GM13976 (cell line): ENCODE measurements around the gene RNF11.

ENCODE experiments used
- DNase-seq: peaks from one replicate; pipeline ENCODE4 v3.0.0; 2012; ENCODE audit warnings: low spot score
- in situ Hi-C: fragments of 300-500 bp; cut with MboI; formaldehyde crosslinking; loops from one replicate; pipeline ENCODE4 v1.12.0; 2022; ENCODE audit warnings: low sequenced_read_pairs, mixed read lengths, inconsistent platforms; ENCODE audit not compliant: unreplicated experiment
- TF ChIP-seq, protein P1 (sequence below): IDR thresholded peaks from 2 replicates; pipeline ENCODE4 v1.5.1; 2012; ENCODE audit warnings: borderline replicate concordance, mild to moderate bottlenecking; ENCODE audit not compliant: insufficient read depth; ENCODE audit errors: extremely low read depth, missing control alignments, control extremely low read depth

RNF11 gene

DNA sequence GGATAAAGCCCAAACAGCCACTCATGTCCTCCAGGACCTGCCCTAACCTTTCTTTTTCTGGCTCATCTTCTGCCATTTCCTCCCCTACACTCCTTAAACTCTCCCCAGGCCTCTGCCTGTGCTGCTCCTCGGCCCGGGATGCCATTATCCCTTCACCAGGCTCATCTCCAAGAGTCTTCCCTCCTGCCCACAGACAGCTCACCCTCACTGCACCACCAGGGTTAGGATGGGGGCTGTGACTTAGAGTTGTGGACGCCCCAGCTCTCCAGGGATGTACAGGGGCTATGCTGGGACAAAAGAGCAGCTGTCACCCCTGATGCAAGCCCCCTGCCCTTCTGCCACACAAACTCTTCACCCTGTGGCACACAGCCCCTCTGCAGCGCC is 62.2 kb downstream of the RNF11 start:
- in situ Hi-C loops, result no loop called here
- TF ChIP-seq, protein P1, sequence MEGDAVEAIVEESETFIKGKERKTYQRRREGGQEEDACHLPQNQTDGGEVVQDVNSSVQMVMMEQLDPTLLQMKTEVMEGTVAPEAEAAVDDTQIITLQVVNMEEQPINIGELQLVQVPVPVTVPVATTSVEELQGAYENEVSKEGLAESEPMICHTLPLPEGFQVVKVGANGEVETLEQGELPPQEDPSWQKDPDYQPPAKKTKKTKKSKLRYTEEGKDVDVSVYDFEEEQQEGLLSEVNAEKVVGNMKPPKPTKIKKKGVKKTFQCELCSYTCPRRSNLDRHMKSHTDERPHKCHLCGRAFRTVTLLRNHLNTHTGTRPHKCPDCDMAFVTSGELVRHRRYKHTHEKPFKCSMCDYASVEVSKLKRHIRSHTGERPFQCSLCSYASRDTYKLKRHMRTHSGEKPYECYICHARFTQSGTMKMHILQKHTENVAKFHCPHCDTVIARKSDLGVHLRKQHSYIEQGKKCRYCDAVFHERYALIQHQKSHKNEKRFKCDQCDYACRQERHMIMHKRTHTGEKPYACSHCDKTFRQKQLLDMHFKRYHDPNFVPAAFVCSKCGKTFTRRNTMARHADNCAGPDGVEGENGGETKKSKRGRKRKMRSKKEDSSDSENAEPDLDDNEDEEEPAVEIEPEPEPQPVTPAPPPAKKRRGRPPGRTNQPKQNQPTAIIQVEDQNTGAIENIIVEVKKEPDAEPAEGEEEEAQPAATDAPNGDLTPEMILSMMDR, result no peak
- no peak for DNase-seq

- no peak for DNase-seq
- TF ChIP-seq, protein P1, result no peak
- in situ Hi-C loops, result no loop called here
Observed at GRCh38 chr1:51299185-51299885, 63.3 kb downstream of the RNF11 start.

DNA sequence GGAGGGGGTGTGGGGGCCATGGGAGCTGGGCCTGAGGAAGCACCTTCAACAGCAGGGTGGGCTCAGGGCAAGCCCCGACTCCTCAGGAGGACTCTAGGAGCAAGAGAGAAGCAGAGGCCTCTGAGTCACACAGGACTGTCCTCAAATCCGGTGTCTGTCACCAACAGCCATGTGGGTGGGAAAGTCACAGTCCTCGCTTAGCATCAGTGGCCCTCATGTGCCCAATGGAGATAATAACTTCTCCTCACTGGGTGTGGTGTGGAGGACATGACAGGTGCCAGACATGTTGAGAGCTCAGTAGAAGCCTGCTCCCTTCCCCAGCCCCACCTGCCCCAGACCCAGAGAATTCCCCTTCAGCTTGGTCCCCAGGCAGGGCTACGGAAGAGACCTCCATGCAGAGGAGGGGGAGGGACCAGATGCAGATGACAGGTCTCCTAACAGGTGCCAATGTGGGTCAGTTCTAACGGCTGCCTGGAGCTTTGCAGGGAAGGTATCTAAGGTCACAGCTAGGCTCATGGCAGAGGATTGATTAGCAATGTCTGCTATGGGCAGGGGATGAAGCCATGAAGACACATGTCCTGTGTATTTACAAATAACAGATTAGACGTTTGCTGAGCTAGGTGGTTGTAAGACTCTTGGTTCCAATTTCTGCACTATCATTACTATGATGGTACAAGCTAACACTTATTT is 64.1 kb downstream of the RNF11 start:
- TF ChIP-seq, protein P1, result no peak
- DNase-seq, result no peak
- in situ Hi-C loops, result no loop called here

DNA sequence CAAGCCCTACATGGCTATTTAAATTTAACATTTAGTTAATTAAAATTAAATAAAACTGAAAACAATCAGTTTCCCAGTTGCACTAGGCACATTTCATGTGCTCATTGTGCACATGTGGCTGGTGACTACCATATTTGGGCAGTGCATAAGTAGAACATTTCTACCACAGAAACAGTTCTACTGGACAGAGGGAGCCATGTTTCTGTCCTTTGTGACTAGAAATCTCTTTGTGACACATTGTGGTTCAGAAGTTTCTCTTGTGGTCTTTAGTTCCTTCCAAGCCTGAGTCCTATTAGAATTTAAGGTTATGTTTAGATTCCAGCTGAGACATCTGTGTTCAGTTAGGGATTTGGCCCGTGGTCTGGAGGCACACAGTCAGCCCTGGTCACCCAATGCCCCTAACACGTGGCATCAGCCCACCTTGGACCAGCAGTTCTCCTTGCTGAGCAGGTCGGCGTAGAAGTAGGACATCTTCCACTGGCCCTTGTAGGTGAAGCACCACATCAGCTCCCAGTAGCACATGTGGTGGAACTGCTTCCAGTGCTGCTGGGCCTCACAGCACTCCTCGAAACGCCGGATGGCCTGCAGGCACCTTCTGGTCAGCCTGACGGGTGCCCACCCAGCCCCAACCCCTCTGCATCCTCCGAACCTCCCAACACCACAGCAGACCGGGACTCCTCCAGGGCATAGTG is 65.2 kb downstream of the RNF11 start:
- DNase-seq, result peak; percentile 60
- in situ Hi-C loops, result no loop called here
- TF ChIP-seq, protein P1, result no peak

GRCh38 chr1:51301844-51302162 is 65.7 kb downstream of the RNF11 start:
- DNase-seq, result peak; percentile 70
- TF ChIP-seq, protein P1, result no peak
- in situ Hi-C loops, result no loop called here

DNA sequence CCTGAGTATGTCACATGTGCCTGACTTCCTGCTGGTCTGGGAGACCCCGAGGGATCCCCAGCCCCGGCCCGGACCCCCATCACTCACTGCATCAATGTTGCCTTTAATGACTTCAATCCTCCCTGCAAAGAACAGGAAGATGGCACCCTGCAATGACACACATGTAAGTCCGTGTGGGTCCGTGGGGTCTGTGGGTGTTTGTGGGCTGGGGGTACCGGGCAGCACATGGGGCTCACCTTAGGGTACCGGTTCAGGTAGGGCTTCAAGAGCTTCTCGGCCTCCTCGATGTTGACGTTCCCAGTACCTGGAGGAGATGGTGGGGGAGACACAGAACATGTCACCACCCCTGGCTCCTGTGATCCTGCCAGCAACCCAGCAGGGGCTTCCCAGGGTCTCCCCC is 66.2 kb downstream of the RNF11 start:
- in situ Hi-C loops, result no loop called here
- DNase-seq, result no peak
- TF ChIP-seq, protein P1, result no peak
